ENCODE measurements around the gene CSRP1. TPM values are rescaled to one million over a fixed set of nuclear protein-coding genes. Genes with fewer than 3 reads are reported as not detected.

Gene CSRP1
- total and polyA plus RNA-seq, 4 experiments from 2014 or later: 34.2 to 79.3 (median 55.3) TPM

- intact Hi-C loops (cut with micrococcal nuclease): no loop called here
- no peaks in the 10 kb centered on the region for H3K4me1 ChIP-seq (ENCODE audit: insufficient read depth, low read length)
- DNase-seq: no peak
- H3K9me3 Mint-ChIP-seq: no peaks in the 10 kb centered on the region
- no peaks in the 10 kb centered on the region for H3K27me3 Mint-ChIP-seq
- no peak overlapping the region for H3K27ac ChIP-seq (ENCODE audit: low read depth, low read length)
- H3K4me3 ChIP-seq (ENCODE audit: low read length in 2 of 2): no peak overlapping the region
- H3K36me3 Mint-ChIP-seq: peaks cover 31 to 74% of the 10 kb centered on the region in 2 donors
- H3K36me3 ChIP-seq (ENCODE audit: insufficient read depth, low read length): peaks cover 36% of the 10 kb centered on the region
- H3K27ac Mint-ChIP-seq: peak overlapping the region in 4 of 7 donors; percentile 15 to 79 (median 54)
- ChIA-PET CTCF (ENCODE audit: partially characterized antibody) (interaction anchor here (1.1 to 22.2 kb wide), 4 partner anchors 10 to 44 kb away, joined by 3 to 714 read pairs (median 10); partner anchors contain the start of gene CSRP1), POLR2A (ENCODE audit: partially characterized antibody) (no interaction called here)
- H3K4me3 Mint-ChIP-seq: no peak overlapping the region
- peaks cover 0 to 4% (median 2%) of the 10 kb centered on the region in 4 donors for H3K4me1 Mint-ChIP-seq
- no peaks in the 10 kb centered on the region for H3K9me3 ChIP-seq (ENCODE audit: control insufficient read depth in 1 of 2, low read length in 2 of 2)
- H3K27me3 ChIP-seq (ENCODE audit: insufficient read depth, low read length): no peaks in the 10 kb centered on the region
These were observed 14.9 kb downstream of the CSRP1 start for GRCh38 chr1:201491896-201492511.

GRCh38 chr1:201490708-201491131, 16.2 kb downstream of the CSRP1 start:
- ChIA-PET POLR2A (ENCODE audit: partially characterized antibody) (interaction anchor here (1.0 kb wide), 1 partner anchor 22 kb away, joined by 3 read pairs; no protein-coding TSS in a partner anchor), CTCF (ENCODE audit: partially characterized antibody) (interaction anchor here (1.3 to 22.2 kb wide), 4 partner anchors 8 to 43 kb away, joined by 4 to 714 read pairs (median 10); partner anchors contain the start of gene CSRP1)
- Mint-ChIP-seq H3K27ac (no peak overlapping the region), H3K4me1 (peaks cover 0 to 4% (median 1%) of the 10 kb centered on the region in 4 donors), H3K36me3 (peaks cover 33 to 75% of the 10 kb centered on the region in 2 donors), H3K27me3 (no peaks in the 10 kb centered on the region), H3K9me3 (no peaks in the 10 kb centered on the region), H3K4me3 (no peak overlapping the region)
- Histone ChIP-seq H3K4me3 (ENCODE audit: low read length in 2 of 2) (no peak overlapping the region), H3K4me1 (ENCODE audit: insufficient read depth, low read length) (no peaks in the 10 kb centered on the region), H3K9me3 (ENCODE audit: control insufficient read depth in 1 of 2, low read length in 2 of 2) (no peaks in the 10 kb centered on the region), H3K36me3 (ENCODE audit: insufficient read depth, low read length) (peaks cover 32% of the 10 kb centered on the region), H3K27me3 (ENCODE audit: insufficient read depth, low read length) (no peaks in the 10 kb centered on the region), H3K27ac (ENCODE audit: low read depth, low read length) (no peak overlapping the region)
- intact Hi-C loops (cut with micrococcal nuclease): no loop called here
- DNase-seq: no peak

GRCh38 chr1:201489643-201490261, 17.2 kb downstream of the CSRP1 start:
- Mint-ChIP-seq H3K4me1 (peaks cover 0 to 4% (median 1%) of the 10 kb centered on the region in 4 donors), H3K27ac (peak overlapping the region in 2 of 7 donors; percentile 19 to 65), H3K27me3 (no peaks in the 10 kb centered on the region), H3K36me3 (peaks cover 32 to 78% of the 10 kb centered on the region in 2 donors), H3K4me3 (no peak overlapping the region), H3K9me3 (no peaks in the 10 kb centered on the region)
- Histone ChIP-seq H3K4me1 (ENCODE audit: insufficient read depth, low read length) (no peaks in the 10 kb centered on the region), H3K9me3 (ENCODE audit: control insufficient read depth in 1 of 2, low read length in 2 of 2) (no peaks in the 10 kb centered on the region), H3K27me3 (ENCODE audit: insufficient read depth, low read length) (no peaks in the 10 kb centered on the region), H3K4me3 (ENCODE audit: low read length in 2 of 2) (no peak overlapping the region), H3K27ac (ENCODE audit: low read depth, low read length) (no peak overlapping the region), H3K36me3 (ENCODE audit: insufficient read depth, low read length) (peaks cover 26% of the 10 kb centered on the region)
- intact Hi-C loops (cut with micrococcal nuclease): no loop called here
- DNase-seq: no peak
- POLR2A ChIA-PET (ENCODE audit: partially characterized antibody): interaction anchor here (1.0 kb wide), 1 partner anchor 23 kb away, joined by 3 read pairs; no protein-coding TSS in a partner anchor
- CTCF ChIA-PET (ENCODE audit: partially characterized antibody): interaction anchor here (0.7 to 22.2 kb wide), 3 partner anchors 9 to 67 kb away, joined by 3 to 714 read pairs (median 15); partner anchors contain the start of gene CSRP1

- POLR2A ChIA-PET (ENCODE audit: partially characterized antibody): no interaction called here
- Mint-ChIP-seq H3K4me3 (no peak overlapping the region), H3K27me3 (no peaks in the 10 kb centered on the region), H3K27ac (peak overlapping the region in 1 of 7 donors; percentile 42), H3K36me3 (peaks cover 25 to 77% of the 10 kb centered on the region in 2 donors), H3K4me1 (peaks cover 0 to 4% (median 1%) of the 10 kb centered on the region in 4 donors), H3K9me3 (no peaks in the 10 kb centered on the region)
- intact Hi-C loops (cut with micrococcal nuclease): no loop called here
- H3K9me3 ChIP-seq (ENCODE audit: control insufficient read depth in 1 of 2, low read length in 2 of 2): no peaks in the 10 kb centered on the region
- CTCF ChIA-PET (ENCODE audit: partially characterized antibody): interaction anchor here (22.2 kb wide), 1 partner anchor 20 kb away, joined by 714 read pairs; the partner anchor contains the start of gene CSRP1
- peaks cover 21% of the 10 kb centered on the region for H3K36me3 ChIP-seq (ENCODE audit: insufficient read depth, low read length)
- no peak overlapping the region for H3K27ac ChIP-seq (ENCODE audit: low read depth, low read length)
- no peaks in the 10 kb centered on the region for H3K27me3 ChIP-seq (ENCODE audit: insufficient read depth, low read length)
- no peak for DNase-seq
- H3K4me1 ChIP-seq (ENCODE audit: insufficient read depth, low read length): no peaks in the 10 kb centered on the region
- no peak overlapping the region for H3K4me3 ChIP-seq (ENCODE audit: low read length in 2 of 2)
These were observed 17.9 kb downstream of the CSRP1 start for GRCh38 chr1:201488830-201489589.

GRCh38 chr1:201487742-201488141, 19.2 kb downstream of the CSRP1 start:
- Mint-ChIP-seq H3K27ac (peak overlapping the region in 5 of 7 donors; percentile 3 to 49 (median 12)), H3K9me3 (no peaks in the 10 kb centered on the region), H3K4me3 (no peak overlapping the region), H3K36me3 (peaks cover 17 to 72% of the 10 kb centered on the region in 2 donors), H3K4me1 (peaks cover 0 to 4% (median 1%) of the 10 kb centered on the region in 4 donors), H3K27me3 (no peaks in the 10 kb centered on the region)
- POLR2A ChIA-PET (ENCODE audit: partially characterized antibody): no interaction called here
- H3K4me1 ChIP-seq (ENCODE audit: insufficient read depth, low read length): no peaks in the 10 kb centered on the region
- H3K36me3 ChIP-seq (ENCODE audit: insufficient read depth, low read length): peaks cover 13% of the 10 kb centered on the region
- H3K27ac ChIP-seq (ENCODE audit: low read depth, low read length): no peak overlapping the region
- H3K4me3 ChIP-seq (ENCODE audit: low read length in 2 of 2): no peak overlapping the region
- intact Hi-C loops (cut with micrococcal nuclease): no loop called here
- H3K9me3 ChIP-seq (ENCODE audit: control insufficient read depth in 1 of 2, low read length in 2 of 2): no peaks in the 10 kb centered on the region
- no peaks in the 10 kb centered on the region for H3K27me3 ChIP-seq (ENCODE audit: insufficient read depth, low read length)
- DNase-seq: no peak
- CTCF ChIA-PET (ENCODE audit: partially characterized antibody): interaction anchor here (22.2 kb wide), 1 partner anchor 21 kb away, joined by 714 read pairs; the partner anchor contains the start of gene CSRP1

GRCh38 chr1:201486187-201486586, 20.7 kb downstream of the CSRP1 start:
- Mint-ChIP-seq H3K9me3 (peaks cover 0 to under 1% (median 0%) of the 10 kb centered on the region in 8 donors), H3K27ac (peak overlapping the region in 2 of 7 donors; percentile 17 to 52), H3K4me3 (no peak overlapping the region), H3K4me1 (peaks cover under 1 to 14% (median 9%) of the 10 kb centered on the region in 4 donors), H3K27me3 (peaks cover 0 to 2% of the 10 kb centered on the region in 2 donors), H3K36me3 (peaks cover 17 to 63% of the 10 kb centered on the region in 2 donors)
- no peak overlapping the region for H3K4me3 ChIP-seq (ENCODE audit: low read length in 2 of 2)
- peaks cover 12% of the 10 kb centered on the region for H3K4me1 ChIP-seq (ENCODE audit: insufficient read depth, low read length)
- no peak overlapping the region for H3K27ac ChIP-seq (ENCODE audit: low read depth, low read length)
- intact Hi-C loops (cut with micrococcal nuclease): no loop called here
- ChIA-PET CTCF (ENCODE audit: partially characterized antibody) (interaction anchor here (1.1 to 22.2 kb wide), 4 partner anchors 23 to 51 kb away, joined by 3 to 714 read pairs (median 5); partner anchors contain the start of gene CSRP1), POLR2A (ENCODE audit: partially characterized antibody) (no interaction called here)
- no peak for DNase-seq
- no peaks in the 10 kb centered on the region for H3K9me3 ChIP-seq (ENCODE audit: control insufficient read depth in 1 of 2, low read length in 2 of 2)
- H3K27me3 ChIP-seq (ENCODE audit: insufficient read depth, low read length): peaks cover under 1% of the 10 kb centered on the region
- H3K36me3 ChIP-seq (ENCODE audit: insufficient read depth, low read length): peaks cover 13% of the 10 kb centered on the region

Measured in CD4-positive, alpha-beta memory T cell (primary cell).